Ishikawa (cell line): ENCODE data around the gene PEX3.

Experiments used
- CEBPB ChIP-seq: IDR thresholded peaks from 2 replicates; pipeline ENCODE4 v1.6.1; 2012
- CREB1 ChIP-seq: IDR thresholded peaks from 2 replicates; pipeline ENCODE4 v1.6.1; 2012; ENCODE audit warnings: low read depth
- EGR1 ChIP-seq: IDR thresholded peaks from 2 replicates; pipeline ENCODE4 v1.6.1; 2012
- EP300 ChIP-seq: IDR thresholded peaks from 2 replicates; pipeline ENCODE4 v1.6.1; 2012; ENCODE audit warnings: borderline replicate concordance
- FOXM1 ChIP-seq: IDR thresholded peaks from 2 replicates; pipeline ENCODE4 v1.6.1; 2012; ENCODE audit warnings: low read depth, borderline replicate concordance
- MAX ChIP-seq: IDR thresholded peaks from 2 replicates; pipeline ENCODE4 v1.6.1; 2012
- NFIC ChIP-seq: IDR thresholded peaks from 2 replicates; pipeline ENCODE4 v1.6.1; 2012
- RAD21 ChIP-seq: IDR thresholded peaks from 2 replicates; pipeline ENCODE4 v1.6.1; 2012; ENCODE audit warnings: low read depth
- TAF1 ChIP-seq: IDR thresholded peaks from 2 replicates; pipeline ENCODE4 v1.6.1; 2012; ENCODE audit warnings: low read depth, mild to moderate bottlenecking
- TCF12 ChIP-seq: IDR thresholded peaks from 2 replicates; pipeline ENCODE4 v1.6.1; 2012; ENCODE audit warnings: low read depth
- TEAD4 ChIP-seq: IDR thresholded peaks from 2 replicates; pipeline ENCODE4 v1.6.1; 2012
- YY1 ChIP-seq: IDR thresholded peaks from 2 replicates; pipeline ENCODE4 v1.6.1; 2012; ENCODE audit warnings: low read depth
- ZBTB7A ChIP-seq: IDR thresholded peaks from 2 replicates; pipeline ENCODE4 v1.6.1; 2012; ENCODE audit warnings: low read depth
- TF ChIP-seq, protein P1 (sequence below): IDR thresholded peaks from 2 replicates; pipeline ENCODE4 v1.6.1; 2012; ENCODE audit warnings: low read depth, mild to moderate bottlenecking
- TF ChIP-seq, protein P2 (sequence below): IDR thresholded peaks from 2 replicates; pipeline ENCODE4 v1.6.1; 2012

The PEX3 gene

GRCh38 chr6:143457563-143458359, 7.2 kb downstream of the PEX3 start:
- TF ChIP-seq TEAD4 (peak; percentile 69), MAX (no peak)

- no peak for TF ChIP-seq RAD21
- no peak for TF ChIP-seq TAF1
- no peak for TF ChIP-seq YY1
- no peak for TF ChIP-seq MAX
- TF ChIP-seq, protein P1, sequence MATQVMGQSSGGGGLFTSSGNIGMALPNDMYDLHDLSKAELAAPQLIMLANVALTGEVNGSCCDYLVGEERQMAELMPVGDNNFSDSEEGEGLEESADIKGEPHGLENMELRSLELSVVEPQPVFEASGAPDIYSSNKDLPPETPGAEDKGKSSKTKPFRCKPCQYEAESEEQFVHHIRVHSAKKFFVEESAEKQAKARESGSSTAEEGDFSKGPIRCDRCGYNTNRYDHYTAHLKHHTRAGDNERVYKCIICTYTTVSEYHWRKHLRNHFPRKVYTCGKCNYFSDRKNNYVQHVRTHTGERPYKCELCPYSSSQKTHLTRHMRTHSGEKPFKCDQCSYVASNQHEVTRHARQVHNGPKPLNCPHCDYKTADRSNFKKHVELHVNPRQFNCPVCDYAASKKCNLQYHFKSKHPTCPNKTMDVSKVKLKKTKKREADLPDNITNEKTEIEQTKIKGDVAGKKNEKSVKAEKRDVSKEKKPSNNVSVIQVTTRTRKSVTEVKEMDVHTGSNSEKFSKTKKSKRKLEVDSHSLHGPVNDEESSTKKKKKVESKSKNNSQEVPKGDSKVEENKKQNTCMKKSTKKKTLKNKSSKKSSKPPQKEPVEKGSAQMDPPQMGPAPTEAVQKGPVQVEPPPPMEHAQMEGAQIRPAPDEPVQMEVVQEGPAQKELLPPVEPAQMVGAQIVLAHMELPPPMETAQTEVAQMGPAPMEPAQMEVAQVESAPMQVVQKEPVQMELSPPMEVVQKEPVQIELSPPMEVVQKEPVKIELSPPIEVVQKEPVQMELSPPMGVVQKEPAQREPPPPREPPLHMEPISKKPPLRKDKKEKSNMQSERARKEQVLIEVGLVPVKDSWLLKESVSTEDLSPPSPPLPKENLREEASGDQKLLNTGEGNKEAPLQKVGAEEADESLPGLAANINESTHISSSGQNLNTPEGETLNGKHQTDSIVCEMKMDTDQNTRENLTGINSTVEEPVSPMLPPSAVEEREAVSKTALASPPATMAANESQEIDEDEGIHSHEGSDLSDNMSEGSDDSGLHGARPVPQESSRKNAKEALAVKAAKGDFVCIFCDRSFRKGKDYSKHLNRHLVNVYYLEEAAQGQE: no peak
- no peak for TF ChIP-seq EGR1
- TF ChIP-seq FOXM1: no peak
These were observed 14.9 kb downstream of the PEX3 start for GRCh38 chr6:143465546-143465945.

- TF ChIP-seq RAD21 (no peak), TEAD4 (no peak), NFIC (no peak), YY1 (no peak), MAX (no peak), CREB1 (no peak), FOXM1 (no peak), TAF1 (no peak), EP300 (no peak), ZBTB7A (no peak), TCF12 (no peak), CEBPB (no peak), EGR1 (no peak)
- TF ChIP-seq, protein P1: no peak
- TF ChIP-seq, protein P2, sequence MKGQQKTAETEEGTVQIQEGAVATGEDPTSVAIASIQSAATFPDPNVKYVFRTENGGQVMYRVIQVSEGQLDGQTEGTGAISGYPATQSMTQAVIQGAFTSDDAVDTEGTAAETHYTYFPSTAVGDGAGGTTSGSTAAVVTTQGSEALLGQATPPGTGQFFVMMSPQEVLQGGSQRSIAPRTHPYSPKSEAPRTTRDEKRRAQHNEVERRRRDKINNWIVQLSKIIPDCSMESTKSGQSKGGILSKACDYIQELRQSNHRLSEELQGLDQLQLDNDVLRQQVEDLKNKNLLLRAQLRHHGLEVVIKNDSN: no peak
These were observed 17.4 kb downstream of the PEX3 start for GRCh38 chr6:143468026-143468425.

DNA sequence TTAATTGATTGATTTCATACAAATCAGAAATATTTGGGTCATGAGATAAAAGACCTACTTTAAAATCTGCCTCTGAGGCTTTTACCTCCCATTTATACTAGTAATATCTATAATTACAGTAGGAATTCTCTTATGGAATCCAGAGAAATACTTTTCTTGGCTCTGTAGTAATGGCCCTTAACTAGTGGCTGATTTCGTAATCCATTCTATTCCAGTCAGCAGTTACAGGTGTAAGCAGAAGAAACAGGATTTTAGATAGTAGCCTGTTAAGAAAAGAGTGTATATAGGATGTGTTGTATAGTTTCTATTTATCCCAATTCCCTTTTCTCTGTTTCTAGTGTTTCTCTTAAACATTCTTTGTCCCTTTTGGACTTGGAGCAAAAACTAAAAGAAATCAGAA, 21.2 kb downstream of the PEX3 start:
- TF ChIP-seq, protein P2: no peak
- TF ChIP-seq YY1 (no peak), NFIC (no peak), TEAD4 (no peak), CEBPB (no peak), FOXM1 (no peak), TCF12 (no peak)

DNA sequence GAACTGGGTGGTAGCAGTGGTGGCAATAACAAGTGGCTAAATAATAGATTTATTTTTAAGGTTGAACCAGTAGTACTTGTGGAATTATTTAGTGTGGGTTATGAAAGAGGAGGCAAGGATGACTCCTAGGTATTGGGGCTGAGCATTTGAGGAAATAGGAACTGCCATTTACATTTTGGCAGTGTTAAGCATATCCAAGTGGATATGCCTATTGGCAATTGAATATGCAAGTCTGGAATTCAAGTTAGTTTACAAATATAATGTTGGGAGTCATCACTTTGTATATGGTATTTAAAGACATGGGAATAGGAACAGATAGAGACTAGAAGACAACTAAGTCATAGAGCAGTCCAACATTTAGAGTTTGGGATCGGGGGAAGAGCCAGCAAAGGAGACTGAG, 25.9 kb downstream of the PEX3 start:
- no peak for TF ChIP-seq YY1
- no peak for TF ChIP-seq ZBTB7A
- TF ChIP-seq FOXM1: no peak
- no peak for TF ChIP-seq CREB1
- TF ChIP-seq, protein P1: no peak
- no peak for TF ChIP-seq RAD21
- TF ChIP-seq TEAD4: no peak
- TF ChIP-seq NFIC: no peak
- TF ChIP-seq EGR1: no peak
- no peak for TF ChIP-seq CEBPB
- TF ChIP-seq EP300: no peak
